HCT116 (cell line): ENCODE data around the gene MCTP2.

Experiments used
- CEBPB ChIP-seq: IDR thresholded peaks from 2 replicates; pipeline ENCODE4 v1.6.1; 2012; ENCODE audit warnings: low read depth
- CTCF ChIP-seq, 3 experiments: fragments of 200-600 bp in 1 of 3; sonication (generic) in 1 of 3; IDR thresholded peaks in 2 of 3; conservative IDR thresholded peaks in 1 of 3; 2 replicates each; pipeline ENCODE4 v1.5.1; 2012 to 2017; ENCODE audit warnings: low read depth in 2 of 3, low read length in 2 of 3, antibody characterized with exemption in 1 of 3, borderline replicate concordance in 1 of 3, control low read depth in 1 of 3, mild to moderate bottlenecking in 1 of 3, mixed read lengths in 1 of 3, mixed run types in 1 of 3, moderate library complexity in 1 of 3; ENCODE audit not compliant: insufficient read depth in 1 of 3
- EGR1 ChIP-seq: IDR thresholded peaks from 2 replicates; pipeline ENCODE4 v1.6.1; 2012; ENCODE audit warnings: low read depth
- ELF1 ChIP-seq: IDR thresholded peaks from 2 replicates; pipeline ENCODE4 v1.6.1; 2012; ENCODE audit warnings: low read depth, borderline replicate concordance
- EZH2 ChIP-seq: fragments of 200-600 bp; sonication (generic); IDR thresholded peaks from 2 replicates; pipeline ENCODE4 v1.6.1; 2017; ENCODE audit warnings: antibody characterized with exemption, mixed run types
- EZH2phosphoT487 ChIP-seq: fragments of 200-600 bp; IDR thresholded peaks from 2 replicates; pipeline ENCODE4 v1.6.1; 2018; ENCODE audit warnings: antibody characterized with exemption, borderline replicate concordance
- POLR2A ChIP-seq: IDR thresholded peaks from 2 replicates; pipeline ENCODE4 v1.7.0; 2011; ENCODE audit warnings: borderline replicate concordance; ENCODE audit not compliant: insufficient read depth, insufficient read length; ENCODE audit errors: extremely low read depth
- REST ChIP-seq: IDR thresholded peaks from 2 replicates; pipeline ENCODE4 v1.6.1; 2012; ENCODE audit warnings: low read depth
- SP1 ChIP-seq: IDR thresholded peaks from 2 replicates; pipeline ENCODE4 v1.6.1; 2012; ENCODE audit warnings: low read depth
- SRF ChIP-seq: IDR thresholded peaks from 2 replicates; pipeline ENCODE4 v1.6.1; 2012; ENCODE audit warnings: low read depth
- TCF7L2 ChIP-seq: IDR thresholded peaks from 2 replicates; pipeline ENCODE4 v1.7.0; 2011; ENCODE audit warnings: borderline replicate concordance, inconsistent platforms; ENCODE audit not compliant: insufficient read depth, insufficient read length; ENCODE audit errors: extremely low read depth
- YY1 ChIP-seq: IDR thresholded peaks from 2 replicates; pipeline ENCODE4 v1.6.1; 2011; ENCODE audit warnings: low read length, low read depth, moderate library complexity, mild to moderate bottlenecking; ENCODE audit not compliant: insufficient replicate concordance; ENCODE audit errors: extremely low read depth
- ZFX ChIP-seq: fragments of 450-650 bp; IDR thresholded peaks from 2 replicates; pipeline ENCODE4 v1.6.1; 2017
- ZNF274 ChIP-seq: fragments of 200-500 bp; sonication (Bioruptor generic); IDR thresholded peaks from 2 replicates; pipeline ENCODE4 v1.6.1; 2014; ENCODE audit warnings: mild to moderate bottlenecking, low read depth, low read length, inconsistent platforms

GRCh38 chr15:94398001-94398400 lies 166.6 kb downstream of the MCTP2 start:
- TF ChIP-seq CTCF (IDR thresholded peaks at IDR 0.05 in 2 of 3, conservative IDR thresholded peaks at IDR 0.05 in 1 of 3; ENCODE audit: borderline replicate concordance in 1 of 3, insufficient read depth in 1 of 3, low read depth in 2 of 3, low read length in 2 of 3): no peak
- TF ChIP-seq ZFX: no peak
- no peak for TF ChIP-seq EGR1
- no peak for TF ChIP-seq REST
- no peak for TF ChIP-seq EZH2phosphoT487
- TF ChIP-seq POLR2A: no peak
- no peak for TF ChIP-seq YY1
- no peak for TF ChIP-seq ZNF274
- no peak for TF ChIP-seq TCF7L2
- TF ChIP-seq SP1: no peak
- TF ChIP-seq CEBPB: no peak
- no peak for TF ChIP-seq SRF
- TF ChIP-seq EZH2: no peak
- TF ChIP-seq ELF1: no peak
